NCI-H774 (cell line): ENCODE data around the gene PLAAT2.

Source experiments
- DNase-seq: peaks from one replicate; lab custom pipeline; 2025; lab: John Stamatoyannopoulos, UW

PLAAT2 gene

GRCh38 chr11:63518548-63518947, 44.6 kb downstream of the PLAAT2 start:
- DNase-seq, result no peak

- no peak for DNase-seq
Measured at GRCh38 chr11:63517156-63517555, 46.0 kb downstream of the PLAAT2 start.

GRCh38 chr11:63516109-63516508, 47.1 kb downstream of the PLAAT2 start:
- no peak for DNase-seq

- no peak for DNase-seq
Measured at GRCh38 chr11:63512816-63513215, 50.4 kb downstream of the PLAAT2 start.

- DNase-seq, result no peak
Measured at GRCh38 chr11:63511048-63511748, 52.0 kb downstream of the PLAAT2 start.

- DNase-seq, result no peak
Measured at GRCh38 chr11:63510360-63511047, 52.7 kb downstream of the PLAAT2 start.

- DNase-seq, result no peak
Measured at GRCh38 chr11:63508745-63509144, 54.4 kb downstream of the PLAAT2 start.

- no peak for DNase-seq
Measured at GRCh38 chr11:63508009-63508408, 55.2 kb downstream of the PLAAT2 start.

- no peak for DNase-seq
Measured at GRCh38 chr11:63507511-63507910, 55.7 kb downstream of the PLAAT2 start.

GRCh38 chr11:63506876-63507275, 56.3 kb downstream of the PLAAT2 start:
- DNase-seq, result no peak

- DNase-seq, result no peak
Measured at GRCh38 chr11:63505857-63506528, 57.2 kb downstream of the PLAAT2 start, which contains the start of gene LGALS12. Gene LGALS12, plus strand, starts transcription at chr11:63506084. Its CDS starts 375 bp downstream, at chr11:63506459.

- no peak for DNase-seq
Measured at GRCh38 chr11:63504933-63505586, 58.1 kb downstream of the PLAAT2 start.

GRCh38 chr11:63504054-63504453, 59.1 kb downstream of the PLAAT2 start:
- DNase-seq, result no peak

GRCh38 chr11:63503492-63503891, 59.7 kb downstream of the PLAAT2 start:
- DNase-seq, result no peak
